Fibroblast of skin of right quadriceps (primary cell): ENCODE data around the gene KLHDC2.
"Not testable (repeated sequence)": the region's sequence is repeated elsewhere in the genome, so short reads cannot be mapped to it uniquely, and the experiment has no call there.

Experiments
- DNase-seq: peaks from one replicate; pipeline ENCODE4 v3.0.0-alpha.2; 2013

Gene KLHDC2

GRCh38 chr14:49767571-49768300, at the start of gene KLHDC2:
TSS of gene KLHDC2 (plus strand) at chr14:49768153. CDS start at chr14:49768469, 316 bp downstream.
- DNase-seq, result peak; percentile 88

- no peak for DNase-seq
Measured at GRCh38 chr14:49720744-49721143, 47.2 kb upstream of the KLHDC2 start.

GRCh38 chr14:49721733-49722435, 46.1 kb upstream of the KLHDC2 start:
- not testable (repeated sequence) for DNase-seq

GRCh38 chr14:49727171-49727570, 40.8 kb upstream of the KLHDC2 start:
- DNase-seq, result no peak

GRCh38 chr14:49732896-49733295, 35.1 kb upstream of the KLHDC2 start:
- no peak for DNase-seq

- no peak for DNase-seq
Measured at GRCh38 chr14:49733836-49734235, 34.1 kb upstream of the KLHDC2 start.

GRCh38 chr14:49735669-49736068, 32.3 kb upstream of the KLHDC2 start:
- DNase-seq, result not testable (repeated sequence)

- no peak for DNase-seq
Measured at GRCh38 chr14:49745191-49745590, 22.8 kb upstream of the KLHDC2 start.

GRCh38 chr14:49746476-49746875, 21.5 kb upstream of the KLHDC2 start:
- DNase-seq, result not testable (repeated sequence)

- no peak for DNase-seq
Measured at GRCh38 chr14:49754570-49755097, 13.3 kb upstream of the KLHDC2 start.

GRCh38 chr14:49755378-49755777, 12.6 kb upstream of the KLHDC2 start:
- DNase-seq, result no peak

- DNase-seq, result no peak
Measured at GRCh38 chr14:49761839-49762551, 6.0 kb upstream of the KLHDC2 start.

- no peak for DNase-seq
Measured at GRCh38 chr14:49766839-49767238, 1.1 kb upstream of the KLHDC2 start.

GRCh38 chr14:49767270-49767570, 733 bp upstream of the KLHDC2 start:
- no peak for DNase-seq

- DNase-seq, result peak; percentile 54
Measured at GRCh38 chr14:49768301-49769121, 558 bp downstream of the KLHDC2 start.

- peak; percentile 46 for DNase-seq
Measured at GRCh38 chr14:49769171-49769570, 1.2 kb downstream of the KLHDC2 start.

- no peak for DNase-seq
Measured at GRCh38 chr14:49769581-49770211, 1.7 kb downstream of the KLHDC2 start.

- DNase-seq, result no peak
Measured at GRCh38 chr14:49770212-49770817, 2.4 kb downstream of the KLHDC2 start.

GRCh38 chr14:49771691-49772090, 3.7 kb downstream of the KLHDC2 start:
- DNase-seq, result not testable (repeated sequence)

GRCh38 chr14:49774106-49774505, 6.2 kb downstream of the KLHDC2 start:
- no peak for DNase-seq

GRCh38 chr14:49778421-49778820, 10.5 kb downstream of the KLHDC2 start:
- no peak for DNase-seq

GRCh38 chr14:49781040-49781439, 13.1 kb downstream of the KLHDC2 start:
- DNase-seq, result not testable (repeated sequence)
